Hepatocyte (in vitro differentiated cells): ENCODE measurements around the gene MRPS23. TPM values are rescaled to one million over a fixed set of nuclear protein-coding genes. Genes with fewer than 3 reads are reported as not detected.
"Not testable (repeated sequence)": the region's sequence is repeated elsewhere in the genome, so short reads cannot be mapped to it uniquely, and the experiment has no call there.

Experiments used
- DNase-seq: peaks from one replicate; pipeline ENCODE4 v3.0.0-alpha.2; 2016; ENCODE audit warnings: low spot score
- H2AFZ ChIP-seq: fragments of 200-600 bp; sonication (generic); 2 replicates; pipeline ENCODE4 v1.6.0; 2016; ENCODE audit warnings: antibody characterized with exemption, mild to moderate bottlenecking
- H3K27ac ChIP-seq: fragments of 200-600 bp; sonication (generic); 2 replicates; pipeline ENCODE4 v1.5.1; 2016; ENCODE audit warnings: mild to moderate bottlenecking
- H3K27me3 ChIP-seq: fragments of 200-600 bp; sonication (generic); 2 replicates; pipeline ENCODE4 v1.6.1; 2016
- H3K36me3 ChIP-seq: fragments of 200-600 bp; sonication (generic); replicated peaks from 2 replicates; pipeline ENCODE4 v1.5.1; 2016; ENCODE audit warnings: low read depth; ENCODE audit not compliant: insufficient read depth
- H3K4me1 ChIP-seq: fragments of 200-600 bp; sonication (generic); 2 replicates; pipeline ENCODE4 v1.5.1; 2016; ENCODE audit warnings: mild to moderate bottlenecking, moderate library complexity; ENCODE audit not compliant: insufficient read depth
- H3K4me2 ChIP-seq: fragments of 200-600 bp; sonication (generic); 2 replicates; pipeline ENCODE4 v1.6.0; 2016
- H3K4me3 ChIP-seq: fragments of 200-600 bp; sonication (generic); 2 replicates; pipeline ENCODE4 v1.5.1; 2016; ENCODE audit warnings: mild to moderate bottlenecking
- H3K79me2 ChIP-seq: fragments of 200-600 bp; sonication (generic); 2 replicates; pipeline ENCODE4 v1.6.0; 2017; ENCODE audit warnings: mild to moderate bottlenecking
- H3K9me2 ChIP-seq: fragments of 200-600 bp; sonication (generic); replicated peaks from 2 replicates; pipeline ENCODE4 v1.6.0; 2017; ENCODE audit warnings: mild to moderate bottlenecking; ENCODE audit not compliant: insufficient read depth
- H3K9me3 ChIP-seq: fragments of 200-600 bp; sonication (generic); 2 replicates; pipeline ENCODE4 v1.5.1; 2016; ENCODE audit warnings: low read depth, mild to moderate bottlenecking
- H4K20me1 ChIP-seq: fragments of 200-600 bp; sonication (generic); 2 replicates; pipeline ENCODE4 v1.6.0; 2016; ENCODE audit warnings: mild to moderate bottlenecking; ENCODE audit not compliant: insufficient read depth, poor library complexity, severe bottlenecking
- EZH2 ChIP-seq: fragments of 200-600 bp; sonication (generic); IDR thresholded peaks from 2 replicates; pipeline ENCODE4 v1.6.1; 2016; ENCODE audit warnings: antibody characterized with exemption, mild to moderate bottlenecking, borderline replicate concordance
- EZH2phosphoT487 ChIP-seq: fragments of 200-600 bp; sonication (generic); IDR thresholded peaks from one replicate; pipeline ENCODE4 v1.6.1; 2018; ENCODE audit warnings: antibody characterized with exemption, mild to moderate bottlenecking, low read depth, moderate library complexity; ENCODE audit not compliant: unreplicated experiment, severe bottlenecking
- WGBS: methylation state at CpG from one replicate; pipeline ENCODE4 v1.1.6; 2016; ENCODE audit warnings: low lambda C conversion rate; ENCODE audit errors: missing lambda C conversion rate; 5-methylcytosine and 5-hydroxymethylcytosine counted together
- polyA plus RNA-seq: library from polyadenylated mRNA; unstranded; fragments of >200 nt; fragmentation: Nextera tagmentation; extraction: Ambion mirVana; gene quantifications from 2 replicates; pipeline ENCODE4 v1.2.1, GENCODE V29; 2016
- total RNA-seq: library from RNA; depleted of rRNA; stranded (reverse); fragments of >200 nt; gene quantifications from 2 replicates; pipeline ENCODE4 v1.2.3, GENCODE V29; 2014
- TF ChIP-seq, protein P1 (sequence below): fragments of 200-600 bp; sonication (generic); IDR thresholded peaks from 2 replicates; pipeline ENCODE4 v1.5.1; 2016; ENCODE audit warnings: antibody characterized with exemption, mild to moderate bottlenecking; ENCODE audit not compliant: poor library complexity

The MRPS23 gene
- total and polyA plus RNA-seq, 2 experiments from 2014 or later, result 21.9 to 44.2 TPM

DNA sequence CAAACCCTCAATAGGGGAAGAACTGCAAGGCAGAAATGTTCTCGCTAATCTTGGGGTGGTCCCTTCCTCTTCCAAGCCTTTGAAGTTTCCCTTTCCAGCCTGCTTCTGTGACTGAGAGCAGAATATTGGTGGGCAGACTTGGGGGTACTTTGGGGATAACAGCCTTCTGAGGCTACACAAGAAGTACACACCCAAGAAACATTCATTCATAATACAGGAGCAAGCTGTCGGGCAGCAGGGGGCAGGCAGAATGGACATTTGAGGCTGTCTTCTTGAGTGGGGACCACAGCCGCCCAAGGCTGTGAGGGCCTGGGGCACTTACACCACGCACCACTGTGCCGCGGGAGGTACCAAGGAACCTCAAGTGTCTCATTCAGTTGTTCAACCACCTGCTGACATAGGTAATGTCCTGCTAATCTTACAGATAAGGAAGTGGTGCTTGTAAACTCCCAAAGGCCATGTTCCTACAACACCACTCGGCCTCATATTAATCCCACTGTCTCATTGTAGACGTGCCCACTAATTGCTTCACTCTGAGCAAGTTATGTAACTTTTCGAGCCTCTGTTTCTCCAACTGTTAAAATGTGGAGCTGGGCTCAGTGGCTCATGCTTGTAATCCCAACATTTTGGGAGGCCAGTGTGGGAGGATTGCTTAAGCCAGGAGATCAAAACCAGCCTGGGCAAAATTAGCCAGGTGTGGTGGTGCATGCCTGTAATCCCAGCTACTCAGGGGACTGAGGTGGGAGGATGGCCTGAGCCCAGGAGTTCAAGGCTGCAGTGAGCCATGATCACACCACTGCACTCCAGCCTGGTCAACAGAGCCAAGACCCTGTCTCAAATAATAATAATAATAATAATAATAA is 2.5 kb upstream of the MRPS23 start:
- no peak overlapping the region for H3K4me3 ChIP-seq
- no peak overlapping the region for H2AFZ ChIP-seq
- H3K36me3 ChIP-seq, result no peaks in the 10 kb centered on the region
- peak overlapping the region; percentile 91 for H3K27ac ChIP-seq
- peaks cover 20% of the 10 kb centered on the region for H3K79me2 ChIP-seq
- no peaks in the 10 kb centered on the region for H3K9me3 ChIP-seq
- 40% methylated on average over 9 of the region's 9 CpGs for WGBS
- peak overlapping the region; percentile 78 for H3K4me2 ChIP-seq
- TF ChIP-seq EZH2 (no peak), EZH2phosphoT487 (no peak)
- TF ChIP-seq, protein P1, sequence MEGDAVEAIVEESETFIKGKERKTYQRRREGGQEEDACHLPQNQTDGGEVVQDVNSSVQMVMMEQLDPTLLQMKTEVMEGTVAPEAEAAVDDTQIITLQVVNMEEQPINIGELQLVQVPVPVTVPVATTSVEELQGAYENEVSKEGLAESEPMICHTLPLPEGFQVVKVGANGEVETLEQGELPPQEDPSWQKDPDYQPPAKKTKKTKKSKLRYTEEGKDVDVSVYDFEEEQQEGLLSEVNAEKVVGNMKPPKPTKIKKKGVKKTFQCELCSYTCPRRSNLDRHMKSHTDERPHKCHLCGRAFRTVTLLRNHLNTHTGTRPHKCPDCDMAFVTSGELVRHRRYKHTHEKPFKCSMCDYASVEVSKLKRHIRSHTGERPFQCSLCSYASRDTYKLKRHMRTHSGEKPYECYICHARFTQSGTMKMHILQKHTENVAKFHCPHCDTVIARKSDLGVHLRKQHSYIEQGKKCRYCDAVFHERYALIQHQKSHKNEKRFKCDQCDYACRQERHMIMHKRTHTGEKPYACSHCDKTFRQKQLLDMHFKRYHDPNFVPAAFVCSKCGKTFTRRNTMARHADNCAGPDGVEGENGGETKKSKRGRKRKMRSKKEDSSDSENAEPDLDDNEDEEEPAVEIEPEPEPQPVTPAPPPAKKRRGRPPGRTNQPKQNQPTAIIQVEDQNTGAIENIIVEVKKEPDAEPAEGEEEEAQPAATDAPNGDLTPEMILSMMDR, result no peak
- H3K27me3 ChIP-seq, result no peaks in the 10 kb centered on the region
- no peaks in the 10 kb centered on the region for H4K20me1 ChIP-seq
- no peaks in the 10 kb centered on the region for H3K9me2 ChIP-seq
- H3K4me1 ChIP-seq, result peaks cover 48% of the 10 kb centered on the region
- DNase-seq, result no peak

DNA sequence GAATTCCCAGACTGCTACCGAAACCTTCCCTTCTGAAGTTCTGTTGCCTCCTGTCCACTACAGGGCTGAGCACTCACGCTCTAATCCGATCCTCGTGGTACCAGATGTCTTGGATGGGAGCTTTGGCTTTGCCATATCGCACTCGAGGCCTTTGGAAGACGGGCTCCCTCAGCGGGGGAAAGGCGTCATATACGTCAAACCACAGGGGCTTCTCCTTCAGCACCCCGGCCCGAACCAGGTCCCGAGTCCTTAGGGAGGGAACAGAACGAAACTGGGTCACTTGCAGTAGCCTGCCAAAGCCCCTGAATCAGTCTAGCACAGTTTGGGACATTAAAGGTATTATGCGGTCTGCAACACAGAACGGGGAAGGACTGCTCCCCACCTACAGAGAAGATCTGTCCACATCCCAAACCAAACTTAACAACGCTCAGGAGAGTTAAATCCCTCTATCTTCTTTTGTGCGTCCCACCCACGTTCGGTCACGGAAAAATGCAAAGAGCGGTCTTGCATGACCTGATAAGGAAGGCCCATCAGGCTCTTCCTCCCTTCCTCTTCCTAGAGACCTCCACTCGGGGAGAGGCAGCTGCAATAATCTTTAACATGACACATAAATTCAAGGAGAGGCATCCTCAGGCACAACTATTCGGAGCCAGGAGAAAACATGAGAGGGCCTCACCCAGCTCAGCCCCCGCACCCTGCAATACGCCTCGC is 526 bp downstream of the MRPS23 start:
- H3K4me1 ChIP-seq, result peaks cover 35% of the 10 kb centered on the region
- H3K36me3 ChIP-seq, result no peaks in the 10 kb centered on the region
- H3K4me2 ChIP-seq, result peak overlapping the region; percentile 94
- H3K27me3 ChIP-seq, result no peaks in the 10 kb centered on the region
- no peak for DNase-seq
- H3K9me2 ChIP-seq, result no peaks in the 10 kb centered on the region
- H3K27ac ChIP-seq, result peak overlapping the region; percentile 71
- no peaks in the 10 kb centered on the region for H4K20me1 ChIP-seq
- peaks cover 28% of the 10 kb centered on the region for H3K79me2 ChIP-seq
- 29% methylated on average over 27 of the region's 27 CpGs for WGBS
- H3K9me3 ChIP-seq, result no peaks in the 10 kb centered on the region
- H2AFZ ChIP-seq, result peak overlapping the region; percentile 45
- H3K4me3 ChIP-seq, result peak overlapping the region; percentile 55
- TF ChIP-seq EZH2, result no peak
- TF ChIP-seq EZH2phosphoT487, result no peak
- TF ChIP-seq, protein P1, result no peak

DNA sequence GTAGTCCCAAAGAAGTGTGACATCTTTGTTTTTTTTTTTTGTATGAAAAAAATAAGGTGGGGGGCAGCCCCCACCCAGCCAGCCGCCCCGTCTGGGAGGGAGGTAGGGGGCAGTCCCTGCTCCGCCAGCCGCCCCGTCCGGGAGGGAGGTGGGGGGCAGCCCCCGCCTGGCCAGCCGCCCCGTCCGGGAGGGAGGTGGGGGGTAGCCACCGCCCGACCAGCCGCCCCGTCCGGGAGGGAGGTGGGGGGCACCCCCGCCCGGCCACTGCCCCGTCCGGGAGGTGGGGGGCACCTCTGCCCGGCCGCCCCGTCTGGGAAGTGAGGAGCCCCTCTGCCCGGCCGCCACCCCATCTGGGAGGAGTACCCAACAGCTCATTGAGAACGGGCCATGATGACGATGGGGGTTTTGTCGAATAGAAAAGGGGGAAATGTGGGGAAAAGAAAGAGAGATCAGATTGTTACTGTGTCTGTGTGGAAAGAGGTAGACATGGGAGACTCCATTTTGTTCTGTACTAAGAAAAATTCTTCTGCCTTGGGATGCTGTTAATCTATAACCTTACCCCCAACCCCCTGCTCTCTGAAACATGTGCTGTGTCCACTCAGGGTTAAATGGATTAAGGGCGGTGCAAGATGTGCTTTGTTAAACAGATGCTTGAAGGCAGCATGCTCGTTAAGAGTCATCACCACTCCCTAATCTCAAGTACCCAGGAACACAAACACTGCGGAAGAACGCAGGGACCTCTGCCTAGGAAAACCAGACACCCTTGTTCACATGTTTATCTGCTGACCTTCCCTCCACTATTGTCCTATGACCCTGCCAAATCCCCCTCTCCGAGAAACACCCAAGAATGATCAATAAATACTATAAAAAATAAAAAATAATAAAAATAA is 3.5 kb downstream of the MRPS23 start:
- not testable (repeated sequence) for H3K9me2 ChIP-seq, H2AFZ ChIP-seq, H3K4me3 ChIP-seq, H4K20me1 ChIP-seq, H3K9me3 ChIP-seq, DNase-seq, H3K4me2 ChIP-seq, H3K27ac ChIP-seq, H3K36me3 ChIP-seq, H3K27me3 ChIP-seq
- Histone ChIP-seq H3K79me2 (peaks cover 39% of the 10 kb centered on the region), H3K4me1 (peaks cover 14% of the 10 kb centered on the region)
- 58% methylated on average over 6 of the region's 32 CpGs for WGBS
